ENCODE data around the gene SLC25A31.

Gene SLC25A31

DNA sequence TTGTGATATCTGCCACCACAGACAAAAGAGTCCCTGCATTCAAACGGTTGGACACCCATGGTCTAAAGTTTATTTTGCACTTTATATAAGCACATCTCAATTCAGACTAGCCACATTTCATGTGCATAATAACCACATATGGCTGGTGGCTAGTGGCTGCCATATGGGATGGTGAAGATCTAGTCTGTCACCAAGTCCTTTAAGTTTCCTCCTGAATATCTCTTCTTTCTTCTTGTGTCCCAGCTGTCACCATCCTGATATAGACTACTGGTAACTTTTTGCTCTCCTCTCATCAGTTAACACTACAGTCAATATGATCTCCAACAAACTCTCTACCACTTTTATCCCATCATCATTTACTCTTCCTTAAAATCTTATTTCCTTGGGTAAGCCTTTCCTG lies 61.2 kb downstream of the SLC25A31 start:
- H3K4me3 ChIP-seq (ENCODE audit: control insufficient read depth, low read depth, low read length) = no peak overlapping the region
- no peak for DNase-seq (ENCODE audit: low read depth)
- TF ChIP-seq CTCF (IDR thresholded peaks at IDR 0.05; ENCODE audit: control insufficient read depth, insufficient read depth, low read depth, low read length, missing control alignments) = no peak

GRCh38 chr4:127793528-127793927 lies 63.3 kb downstream of the SLC25A31 start:
- TF ChIP-seq CTCF (IDR thresholded peaks at IDR 0.05; ENCODE audit: control insufficient read depth, insufficient read depth, low read depth, low read length, missing control alignments) = no peak
- H3K4me3 ChIP-seq (ENCODE audit: control insufficient read depth, low read depth, low read length) = no peak overlapping the region
- DNase-seq (ENCODE audit: low read depth) = no peak

GRCh38 chr4:127799711-127800110 lies 69.5 kb downstream of the SLC25A31 start:
- DNase-seq (ENCODE audit: low read depth) = no peak
- no peak overlapping the region for H3K4me3 ChIP-seq (ENCODE audit: control insufficient read depth, low read depth, low read length)
- TF ChIP-seq CTCF (IDR thresholded peaks at IDR 0.05; ENCODE audit: control insufficient read depth, insufficient read depth, low read depth, low read length, missing control alignments) = no peak

- no peak for DNase-seq (ENCODE audit: low read depth)
- no peak overlapping the region for H3K4me3 ChIP-seq (ENCODE audit: control insufficient read depth, low read depth, low read length)
- peak; percentile 31 for TF ChIP-seq CTCF (IDR thresholded peaks at IDR 0.05; ENCODE audit: control insufficient read depth, insufficient read depth, low read depth, low read length, missing control alignments)
Measured at GRCh38 chr4:127809173-127809800, 79.1 kb downstream of the SLC25A31 start.

GRCh38 chr4:127810551-127810950 lies 80.4 kb downstream of the SLC25A31 start:
- no peak overlapping the region for H3K4me3 ChIP-seq (ENCODE audit: control insufficient read depth, low read depth, low read length)
- no peak for TF ChIP-seq CTCF (IDR thresholded peaks at IDR 0.05; ENCODE audit: control insufficient read depth, insufficient read depth, low read depth, low read length, missing control alignments)
- DNase-seq (ENCODE audit: low read depth) = no peak

DNA sequence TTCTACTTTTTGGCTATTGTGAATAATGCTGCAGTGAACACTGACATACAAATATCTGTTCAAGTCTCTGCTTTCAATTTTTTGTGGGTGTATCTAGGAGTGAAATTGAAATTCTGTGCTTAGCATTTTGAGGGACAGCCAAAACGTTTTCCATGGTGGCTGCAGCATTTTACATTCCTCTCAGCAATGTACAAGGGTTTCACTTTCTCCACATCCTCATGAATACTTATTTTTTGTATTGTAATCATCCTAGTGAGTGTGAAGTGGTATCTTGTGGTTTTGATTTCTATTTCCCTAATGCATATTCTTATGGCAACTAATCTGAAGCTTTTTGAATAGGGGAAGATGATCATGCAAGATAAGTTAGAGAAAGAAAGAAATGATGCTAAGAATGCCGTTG lies 92.2 kb downstream of the SLC25A31 start:
- TF ChIP-seq CTCF (IDR thresholded peaks at IDR 0.05; ENCODE audit: control insufficient read depth, insufficient read depth, low read depth, low read length, missing control alignments) = no peak
- no peak overlapping the region for H3K4me3 ChIP-seq (ENCODE audit: control insufficient read depth, low read depth, low read length)
- DNase-seq (ENCODE audit: low read depth) = no peak

Data from AG09309 (cell line).